ENCODE measurements around the gene TEX48. TPM values are rescaled to one million over a fixed set of nuclear protein-coding genes. Genes with fewer than 3 reads are reported as not detected.
A peak's percentile ranks its signal among the peaks of the same experiment; 100 is the strongest.

Gene TEX48
- polyA plus RNA-seq, 2 of the 4 experiments (the other 2 are of a cell fraction), result not detected

GRCh38 chr9:114657705-114658104, 24.3 kb downstream of the TEX48 start, which contains the start of gene TEX53:
Gene TEX53, minus strand, starts transcription at chr9:114657805. Its CDS starts 31 bp downstream, at chr9:114657774.
- H3K9me3 ChIP-seq, result no peaks in the 10 kb centered on the region
- H3K4me1 ChIP-seq, result 0 out of 3 replicates have a peak, but pooled peaks cover 3% of the 10 kb centered on the region
- no peak within 1 kb of the TSS for H3K4me2 ChIP-seq
- POLR2A ChIA-PET, result no interaction called here
- DNase-seq (ENCODE audit: low read depth in 1 of 2, low spot score in 1 of 2) (no peak), FAIRE-seq (no peak), ATAC-seq (no peak)
- TF ChIP-seq POLR2AphosphoS2 (conservative IDR thresholded peaks at IDR 0.05; ENCODE audit: low read length), result no peak
- no peak for TF ChIP-seq RAD21 (conservative IDR thresholded peaks at IDR 0.05 in 1 of 2, IDR thresholded peaks at IDR 0.05 in 1 of 2)
- TF ChIP-seq BHLHE40 (IDR thresholded peaks at IDR 0.05; ENCODE audit: low read depth, low read length), result no peak
- TF ChIP-seq EHMT2 (IDR thresholded peaks at IDR 0.05; ENCODE audit: low read depth), result no peak
- TF ChIP-seq NR3C1 (IDR thresholded peaks at IDR 0.05), result no peak
- no peak for TF ChIP-seq SMC3 (IDR thresholded peaks at IDR 0.05)
- no peak for TF ChIP-seq CBX2 (IDR thresholded peaks at IDR 0.05; ENCODE audit: borderline replicate concordance, low read depth)
- TF ChIP-seq FOSB (CRISPR knock-in tag; IDR thresholded peaks at IDR 0.05), result no peak
- H3K27ac ChIP-seq, result no peak within 1 kb of the TSS
- 94% methylated on average over 6 of the region's 6 CpGs for WGBS (ENCODE audit: missing lambda C conversion rate)
- CTCF ChIA-PET, result interaction anchor here (0.9 to 16.9 kb wide), 10 partner anchors 20 to 354 kb away, joined by 3 to 259 read pairs (median 6); no protein-coding TSS in a partner anchor
- no peak within 1 kb of the TSS for H3K4me3 ChIP-seq

GRCh38 chr9:114656301-114656700, 25.7 kb downstream of the TEX48 start:
- no peak for TF ChIP-seq CEBPB (IDR thresholded peaks at IDR 0.05)
- ATAC-seq (no peak), FAIRE-seq (no peak), DNase-seq (ENCODE audit: low read depth in 1 of 2, low spot score in 1 of 2) (no peak)
- POLR2A ChIA-PET, result no interaction called here
- H3K4me2 ChIP-seq, result no peak overlapping the region
- 80% methylated on average over 12 of the region's 12 CpGs for WGBS (ENCODE audit: missing lambda C conversion rate)
- H3K4me1 ChIP-seq, result 0 out of 3 replicates have a peak, but pooled peaks cover 3% of the 10 kb centered on the region
- no peak overlapping the region for H3K4me3 ChIP-seq
- CTCF ChIA-PET, result interaction anchor here (1.1 to 16.9 kb wide), 8 partner anchors 24 to 355 kb away, joined by 3 to 259 read pairs (median 47); no protein-coding TSS in a partner anchor
- no peak overlapping the region for H3K27ac ChIP-seq
- no peaks in the 10 kb centered on the region for H3K9me3 ChIP-seq

GRCh38 chr9:114655689-114656088, 26.3 kb downstream of the TEX48 start:
- H3K4me2 ChIP-seq, result no peak overlapping the region
- FAIRE-seq (no peak), DNase-seq (ENCODE audit: low read depth in 1 of 2, low spot score in 1 of 2) (no peak), ATAC-seq (no peak)
- peak in 1 of 2 experiments; percentile 23; a peak in 1 of 4 replicates for TF ChIP-seq CEBPB (IDR thresholded peaks at IDR 0.05)
- TF ChIP-seq HOXB13 (CRISPR knock-in tag; IDR thresholded peaks at IDR 0.05; ENCODE audit: low read depth), result no peak
- WGBS (ENCODE audit: missing lambda C conversion rate), result 73% methylated on average over 8 of the region's 8 CpGs
- POLR2A ChIA-PET, result interaction anchor here (1.2 kb wide), 1 partner anchor 68 kb away, joined by 3 read pairs; the partner anchor contains the start of gene ATP6V1G1
- H3K9me3 ChIP-seq, result no peaks in the 10 kb centered on the region
- H3K4me1 ChIP-seq, result 0 out of 3 replicates have a peak, but pooled peaks cover 3% of the 10 kb centered on the region
- H3K27ac ChIP-seq, result no peak overlapping the region
- H3K4me3 ChIP-seq, result no peak overlapping the region
- CTCF ChIA-PET, result interaction anchor here (0.8 to 16.9 kb wide), 9 partner anchors 12 to 356 kb away, joined by 3 to 259 read pairs (median 22); no protein-coding TSS in a partner anchor

GRCh38 chr9:114653556-114654159, 28.3 kb downstream of the TEX48 start:
- Histone ChIP-seq H3K4me3 (no peak overlapping the region), H3K9me3 (no peaks in the 10 kb centered on the region), H3K4me2 (no peak overlapping the region), H3K4me1 (0 out of 3 replicates have a peak, but pooled peaks cover 3% of the 10 kb centered on the region), H3K27ac (peak overlapping the region in 1 of 2 experiments; percentile 43; a peak in 2 of 6 replicates)
- POLR2A ChIA-PET, result interaction anchor here (0.7 to 1.6 kb wide), 5 partner anchors 64 to 257 kb away, joined by 3 to 6 read pairs (median 3); partner anchors contain the start of gene ATP6V1G1
- no peak for FAIRE-seq
- WGBS (ENCODE audit: missing lambda C conversion rate), result 33% methylated on average over 6 of the region's 6 CpGs
- ATAC-seq, result peak; percentile 62 to 88; a peak in 3 of 6 replicates
- TF ChIP-seq TFCP2L1 (CRISPR knock-in tag; IDR thresholded peaks at IDR 0.05) (no peak), EHF (CRISPR knock-in tag; IDR thresholded peaks at IDR 0.05) (no peak), SMC3 (IDR thresholded peaks at IDR 0.05) (peak; percentile 96), RCOR1 (IDR thresholded peaks at IDR 0.05; ENCODE audit: low read depth, low read length) (no peak), RAD21 (conservative IDR thresholded peaks at IDR 0.05 in 1 of 2, IDR thresholded peaks at IDR 0.05 in 1 of 2) (peak; percentile 89 to 97), HOXB13 (CRISPR knock-in tag; IDR thresholded peaks at IDR 0.05; ENCODE audit: low read depth) (no peak), CBX2 (IDR thresholded peaks at IDR 0.05; ENCODE audit: borderline replicate concordance, low read depth) (no peak), POLR2AphosphoS2 (conservative IDR thresholded peaks at IDR 0.05; ENCODE audit: low read length) (no peak), CTCF (IDR thresholded peaks at IDR 0.05) (peak; percentile 91)
- DNase-seq (ENCODE audit: low read depth in 1 of 2, low spot score in 1 of 2), result peak; percentile 64 to 72
- CTCF ChIA-PET, result interaction anchor here (0.6 to 16.9 kb wide), 80 partner anchors 8 to 401 kb away, joined by 3 to 259 read pairs (median 4); partner anchors contain the start of gene ATP6V1G1

Measured in A549 (cell line).